ENCODE measurements around the gene MRPL57. TPM values are rescaled to one million over a fixed set of nuclear protein-coding genes. Genes with fewer than 3 reads are reported as not detected.

MRPL57 gene
- total RNA-seq, 1 experiment from 2014 or later, result 20.1 TPM

Other genes starting within 250 kb of the MRPL57 start
- gene LATS2, start 115.1 kb upstream of the MRPL57 start, total RNA-seq (2014; rRNA removed; shearing (Covaris generic)), result 4.4 and 4.8 TPM in 2 replicates
- 74.6 and 77.4 TPM in 2 replicates for gene SAP18, start 36.5 kb upstream of the MRPL57 start, total RNA-seq (2014; rRNA removed; shearing (Covaris generic))
- gene SKA3, start 106 bp upstream of the MRPL57 start, total RNA-seq (2014; rRNA removed; shearing (Covaris generic)), result 29.7 and 40.3 TPM in 2 replicates